Measurements from ENCODE around the gene PAK6.

Gene PAK6

DNA sequence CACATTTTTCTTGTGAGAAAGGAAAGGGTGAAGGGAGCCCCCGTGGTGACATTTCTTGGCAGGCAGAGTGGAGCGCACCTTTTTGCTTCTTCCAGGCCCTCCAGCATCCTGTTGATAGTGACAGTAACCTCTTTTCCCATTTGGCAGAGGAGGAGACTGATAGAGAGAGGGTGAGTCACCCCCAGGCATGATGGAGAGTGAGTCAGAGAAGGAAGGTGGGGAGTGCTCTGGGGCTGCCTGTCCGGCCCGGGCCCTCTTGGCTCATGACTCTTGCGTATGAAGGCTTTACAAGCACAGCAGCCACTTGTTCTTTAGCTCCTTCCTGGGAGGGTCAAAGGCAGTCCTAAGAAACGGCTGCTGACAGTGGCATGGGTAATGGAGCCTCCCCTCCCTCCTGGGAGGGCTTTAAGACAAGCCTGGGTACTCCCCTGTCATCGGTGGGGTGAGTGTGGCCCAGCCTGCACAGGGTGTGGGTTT is 28.0 kb downstream of the PAK6 start:
- no peak overlapping the region for H3K9ac ChIP-seq (ENCODE audit: low read depth in 1 of 2, low read length in 2 of 2)
- H3K4me3 ChIP-seq (ENCODE audit: low read depth in 1 of 2, low read length in 2 of 2), result no peak overlapping the region
- H3K36me3 ChIP-seq (ENCODE audit: control insufficient read depth in 1 of 2, insufficient read depth in 2 of 2, low read length in 2 of 2), result no peaks in the 10 kb centered on the region
- no peaks in the 10 kb centered on the region for H3K9me3 ChIP-seq (ENCODE audit: control insufficient read depth in 1 of 2, low read length in 2 of 2)
- no peak overlapping the region for H3K27ac ChIP-seq (ENCODE audit: low read depth, low read length)
- H3K4me1 ChIP-seq (ENCODE audit: control insufficient read depth in 1 of 2, insufficient read depth in 2 of 2, low read length in 2 of 2), result no peaks in the 10 kb centered on the region
- H3K27me3 ChIP-seq (ENCODE audit: control insufficient read depth in 1 of 2, insufficient read depth in 2 of 2, low read length in 2 of 2), result no peaks in the 10 kb centered on the region

DNA sequence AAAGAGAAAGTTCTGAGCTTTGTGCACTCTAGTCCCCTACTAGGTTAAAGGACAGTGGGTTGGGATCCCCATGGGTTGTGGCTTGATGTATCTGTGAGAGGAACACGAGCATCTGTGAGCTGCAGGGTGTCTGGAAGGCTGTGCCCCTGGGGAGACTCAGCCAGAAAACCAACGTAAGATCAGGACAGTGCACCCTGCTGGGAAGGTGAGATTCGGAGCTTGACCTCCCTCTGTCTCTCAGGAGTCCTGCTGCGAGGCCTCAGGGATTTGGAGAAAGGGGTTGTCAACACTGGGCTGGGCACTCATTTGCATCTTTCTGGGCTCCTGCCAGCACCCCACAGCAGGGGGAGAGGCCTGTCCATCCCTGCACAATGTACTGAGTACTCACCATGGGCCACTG is 28.8 kb downstream of the PAK6 start:
- Histone ChIP-seq H3K27ac (ENCODE audit: low read depth, low read length) (no peak overlapping the region), H3K9ac (ENCODE audit: low read depth in 1 of 2, low read length in 2 of 2) (no peak overlapping the region), H3K36me3 (ENCODE audit: control insufficient read depth in 1 of 2, insufficient read depth in 2 of 2, low read length in 2 of 2) (no peaks in the 10 kb centered on the region), H3K9me3 (ENCODE audit: control insufficient read depth in 1 of 2, low read length in 2 of 2) (no peaks in the 10 kb centered on the region), H3K4me1 (ENCODE audit: control insufficient read depth in 1 of 2, insufficient read depth in 2 of 2, low read length in 2 of 2) (no peaks in the 10 kb centered on the region), H3K27me3 (ENCODE audit: control insufficient read depth in 1 of 2, insufficient read depth in 2 of 2, low read length in 2 of 2) (no peaks in the 10 kb centered on the region), H3K4me3 (ENCODE audit: low read depth in 1 of 2, low read length in 2 of 2) (no peak overlapping the region)

DNA sequence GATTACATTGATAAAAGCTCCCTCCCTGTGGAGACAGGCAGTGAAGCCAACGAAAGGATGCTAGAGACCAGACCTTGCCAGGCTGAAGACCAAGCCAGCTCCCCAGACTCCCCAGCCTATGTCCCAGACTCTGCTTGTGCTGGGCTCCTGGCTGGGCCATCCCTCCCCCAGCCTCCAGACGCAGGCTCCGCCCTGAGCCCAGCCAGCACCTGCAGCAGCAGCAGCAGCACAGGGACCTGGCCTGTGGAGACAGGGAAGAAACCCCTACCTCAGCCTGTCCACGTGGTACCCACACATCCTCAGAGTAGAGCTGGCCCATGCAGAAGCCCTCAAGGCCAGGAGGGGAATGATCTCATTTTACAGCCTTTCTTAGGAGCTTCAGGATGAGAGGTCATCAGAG is 30.7 kb downstream of the PAK6 start:
- Histone ChIP-seq H3K27me3 (ENCODE audit: control insufficient read depth in 1 of 2, insufficient read depth in 2 of 2, low read length in 2 of 2) (no peaks in the 10 kb centered on the region), H3K36me3 (ENCODE audit: control insufficient read depth in 1 of 2, insufficient read depth in 2 of 2, low read length in 2 of 2) (no peaks in the 10 kb centered on the region)

DNA sequence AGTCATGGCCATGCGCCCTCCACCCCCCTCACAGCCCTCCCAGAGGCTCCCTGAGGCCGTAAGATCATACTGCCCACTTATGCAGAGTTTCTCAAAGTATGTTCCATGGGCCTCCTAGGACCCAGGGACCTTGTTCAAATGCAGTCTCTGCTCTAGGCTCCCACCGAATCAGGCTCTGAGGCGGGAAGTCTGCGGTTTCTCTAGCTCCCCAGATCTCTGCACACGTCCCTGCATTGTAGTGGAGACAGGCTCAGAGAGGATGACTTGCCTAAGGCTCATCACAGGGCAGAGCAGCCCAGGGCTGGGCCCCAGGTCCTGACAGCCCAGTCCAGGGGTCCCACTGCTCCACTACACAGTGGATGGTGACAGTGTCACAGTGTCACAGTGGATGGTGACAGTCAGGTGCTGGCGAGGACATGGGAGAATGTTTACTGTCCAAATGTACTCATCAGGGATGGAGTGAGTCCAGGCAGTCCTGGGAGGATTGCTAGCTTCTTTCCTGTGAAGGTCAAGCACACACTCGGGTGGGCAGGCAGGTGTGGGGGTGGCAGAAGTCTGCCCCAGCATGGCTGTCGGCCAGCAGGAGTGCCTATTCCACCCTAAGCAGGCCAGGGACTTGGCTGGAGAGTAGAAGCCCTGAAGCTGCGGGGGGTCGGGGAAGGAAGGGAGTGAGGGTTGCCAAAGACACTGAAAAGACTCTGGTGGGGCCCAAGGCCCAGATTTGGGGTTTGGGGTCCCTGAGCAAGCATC is 31.6 kb downstream of the PAK6 start:
- no peak overlapping the region for H3K9ac ChIP-seq (ENCODE audit: low read depth in 1 of 2, low read length in 2 of 2)
- H3K27ac ChIP-seq (ENCODE audit: low read depth, low read length), result no peak overlapping the region

More for the DNA sequence above, 30.7 kb downstream of the PAK6 start:
- Histone ChIP-seq H3K4me1 (ENCODE audit: control insufficient read depth in 1 of 2, insufficient read depth in 2 of 2, low read length in 2 of 2) (no peaks in the 10 kb centered on the region), H3K9me3 (ENCODE audit: control insufficient read depth in 1 of 2, low read length in 2 of 2) (no peaks in the 10 kb centered on the region), H3K27ac (ENCODE audit: low read depth, low read length) (no peak overlapping the region), H3K9ac (ENCODE audit: low read depth in 1 of 2, low read length in 2 of 2) (no peak overlapping the region), H3K4me3 (ENCODE audit: low read depth in 1 of 2, low read length in 2 of 2) (no peak overlapping the region)

DNA sequence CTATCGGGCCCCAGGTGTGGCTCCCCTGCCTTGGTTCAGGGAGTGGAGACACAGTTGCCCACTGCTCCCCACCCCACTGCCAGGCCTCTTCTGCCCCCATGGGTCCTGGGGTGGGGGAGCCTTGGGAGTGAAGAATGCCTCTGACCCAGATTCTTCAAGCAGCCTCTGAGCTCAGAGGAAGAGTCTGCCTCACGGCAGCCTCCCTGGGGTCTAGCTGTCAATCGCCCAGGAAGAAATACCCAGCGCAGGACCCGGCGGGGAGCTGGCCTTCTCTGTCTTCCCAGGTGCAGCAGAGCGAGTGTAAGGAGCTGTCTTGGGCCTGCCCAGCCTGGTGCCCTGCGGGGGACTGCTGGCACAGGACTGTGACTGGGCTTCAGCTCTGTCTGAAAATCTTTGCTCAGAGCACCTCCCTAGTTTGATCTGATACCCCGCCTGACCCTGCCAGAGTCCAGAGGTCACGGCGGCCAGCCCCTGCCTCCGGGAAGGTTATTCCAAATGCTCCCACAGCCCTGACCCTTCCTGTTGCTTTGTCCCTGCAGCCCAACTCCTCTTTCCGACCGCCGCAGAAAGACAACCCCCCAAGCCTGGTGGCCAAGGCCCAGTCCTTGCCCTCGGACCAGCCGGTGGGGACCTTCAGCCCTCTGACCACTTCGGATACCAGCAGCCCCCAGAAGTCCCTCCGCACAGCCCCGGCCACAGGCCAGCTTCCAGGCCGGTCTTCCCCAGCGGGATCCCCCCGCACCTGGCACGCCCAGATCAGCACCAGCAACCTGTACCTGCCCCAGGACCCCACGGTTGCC is 33.0 kb downstream of the PAK6 start:
- Histone ChIP-seq H3K27ac (ENCODE audit: low read depth, low read length) (no peak overlapping the region), H3K9ac (ENCODE audit: low read depth in 1 of 2, low read length in 2 of 2) (no peak overlapping the region), H3K36me3 (ENCODE audit: control insufficient read depth in 1 of 2, insufficient read depth in 2 of 2, low read length in 2 of 2) (no peaks in the 10 kb centered on the region), H3K4me1 (ENCODE audit: control insufficient read depth in 1 of 2, insufficient read depth in 2 of 2, low read length in 2 of 2) (no peaks in the 10 kb centered on the region), H3K27me3 (ENCODE audit: control insufficient read depth in 1 of 2, insufficient read depth in 2 of 2, low read length in 2 of 2) (no peaks in the 10 kb centered on the region), H3K4me3 (ENCODE audit: low read depth in 1 of 2, low read length in 2 of 2) (no peak overlapping the region), H3K9me3 (ENCODE audit: control insufficient read depth in 1 of 2, low read length in 2 of 2) (no peaks in the 10 kb centered on the region)

More for the DNA sequence above, 31.6 kb downstream of the PAK6 start:
- no peak overlapping the region for H3K4me3 ChIP-seq (ENCODE audit: low read depth in 1 of 2, low read length in 2 of 2)
- no peaks in the 10 kb centered on the region for H3K36me3 ChIP-seq (ENCODE audit: control insufficient read depth in 1 of 2, insufficient read depth in 2 of 2, low read length in 2 of 2)
- no peaks in the 10 kb centered on the region for H3K27me3 ChIP-seq (ENCODE audit: control insufficient read depth in 1 of 2, insufficient read depth in 2 of 2, low read length in 2 of 2)
- H3K9me3 ChIP-seq (ENCODE audit: control insufficient read depth in 1 of 2, low read length in 2 of 2), result no peaks in the 10 kb centered on the region
- no peaks in the 10 kb centered on the region for H3K4me1 ChIP-seq (ENCODE audit: control insufficient read depth in 1 of 2, insufficient read depth in 2 of 2, low read length in 2 of 2)

DNA sequence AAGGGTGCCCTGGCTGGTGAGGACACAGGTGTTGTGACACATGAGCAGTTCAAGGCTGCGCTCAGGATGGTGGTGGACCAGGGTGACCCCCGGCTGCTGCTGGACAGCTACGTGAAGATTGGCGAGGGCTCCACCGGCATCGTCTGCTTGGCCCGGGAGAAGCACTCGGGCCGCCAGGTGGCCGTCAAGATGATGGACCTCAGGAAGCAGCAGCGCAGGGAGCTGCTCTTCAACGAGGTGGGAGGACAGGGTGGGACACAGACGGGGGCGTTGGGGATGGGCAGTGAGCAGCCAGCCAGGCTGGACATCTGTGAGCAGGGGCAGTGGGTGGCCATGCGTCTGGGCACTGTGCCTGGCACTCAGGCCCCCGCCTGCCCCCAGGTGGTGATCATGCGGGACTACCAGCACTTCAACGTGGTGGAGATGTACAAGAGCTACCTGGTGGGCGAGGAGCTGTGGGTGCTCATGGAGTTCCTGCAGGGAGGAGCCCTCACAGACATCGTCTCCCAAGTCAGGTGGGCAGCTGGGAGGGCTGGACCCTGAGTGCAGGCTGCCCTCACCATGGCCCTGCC is 33.7 kb downstream of the PAK6 start:
- Histone ChIP-seq H3K4me3 (ENCODE audit: low read depth in 1 of 2, low read length in 2 of 2) (no peak overlapping the region), H3K36me3 (ENCODE audit: control insufficient read depth in 1 of 2, insufficient read depth in 2 of 2, low read length in 2 of 2) (no peaks in the 10 kb centered on the region), H3K27ac (ENCODE audit: low read depth, low read length) (no peak overlapping the region), H3K9ac (ENCODE audit: low read depth in 1 of 2, low read length in 2 of 2) (no peak overlapping the region), H3K4me1 (ENCODE audit: control insufficient read depth in 1 of 2, insufficient read depth in 2 of 2, low read length in 2 of 2) (no peaks in the 10 kb centered on the region), H3K27me3 (ENCODE audit: control insufficient read depth in 1 of 2, insufficient read depth in 2 of 2, low read length in 2 of 2) (peaks cover 0 to under 1% of the 10 kb centered on the region in 2 donors), H3K9me3 (ENCODE audit: control insufficient read depth in 1 of 2, low read length in 2 of 2) (no peaks in the 10 kb centered on the region)

DNA sequence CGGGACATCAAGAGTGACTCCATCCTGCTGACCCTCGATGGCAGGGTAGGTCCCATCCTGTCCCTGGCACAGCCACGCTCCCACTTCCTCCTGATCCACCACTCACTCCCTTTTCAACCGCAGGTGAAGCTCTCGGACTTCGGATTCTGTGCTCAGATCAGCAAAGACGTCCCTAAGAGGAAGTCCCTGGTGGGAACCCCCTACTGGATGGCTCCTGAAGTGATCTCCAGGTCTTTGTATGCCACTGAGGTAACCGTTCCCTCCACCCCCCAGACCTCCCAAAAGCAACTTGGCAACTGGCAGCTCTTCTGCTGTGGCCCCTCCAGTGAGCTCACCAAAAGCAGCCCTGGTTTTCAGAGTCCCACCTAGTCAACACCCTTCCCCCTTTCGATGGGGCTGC is 34.6 kb downstream of the PAK6 start:
- H3K4me3 ChIP-seq (ENCODE audit: low read depth in 1 of 2, low read length in 2 of 2), result no peak overlapping the region
- no peaks in the 10 kb centered on the region for H3K36me3 ChIP-seq (ENCODE audit: control insufficient read depth in 1 of 2, insufficient read depth in 2 of 2, low read length in 2 of 2)

DNA sequence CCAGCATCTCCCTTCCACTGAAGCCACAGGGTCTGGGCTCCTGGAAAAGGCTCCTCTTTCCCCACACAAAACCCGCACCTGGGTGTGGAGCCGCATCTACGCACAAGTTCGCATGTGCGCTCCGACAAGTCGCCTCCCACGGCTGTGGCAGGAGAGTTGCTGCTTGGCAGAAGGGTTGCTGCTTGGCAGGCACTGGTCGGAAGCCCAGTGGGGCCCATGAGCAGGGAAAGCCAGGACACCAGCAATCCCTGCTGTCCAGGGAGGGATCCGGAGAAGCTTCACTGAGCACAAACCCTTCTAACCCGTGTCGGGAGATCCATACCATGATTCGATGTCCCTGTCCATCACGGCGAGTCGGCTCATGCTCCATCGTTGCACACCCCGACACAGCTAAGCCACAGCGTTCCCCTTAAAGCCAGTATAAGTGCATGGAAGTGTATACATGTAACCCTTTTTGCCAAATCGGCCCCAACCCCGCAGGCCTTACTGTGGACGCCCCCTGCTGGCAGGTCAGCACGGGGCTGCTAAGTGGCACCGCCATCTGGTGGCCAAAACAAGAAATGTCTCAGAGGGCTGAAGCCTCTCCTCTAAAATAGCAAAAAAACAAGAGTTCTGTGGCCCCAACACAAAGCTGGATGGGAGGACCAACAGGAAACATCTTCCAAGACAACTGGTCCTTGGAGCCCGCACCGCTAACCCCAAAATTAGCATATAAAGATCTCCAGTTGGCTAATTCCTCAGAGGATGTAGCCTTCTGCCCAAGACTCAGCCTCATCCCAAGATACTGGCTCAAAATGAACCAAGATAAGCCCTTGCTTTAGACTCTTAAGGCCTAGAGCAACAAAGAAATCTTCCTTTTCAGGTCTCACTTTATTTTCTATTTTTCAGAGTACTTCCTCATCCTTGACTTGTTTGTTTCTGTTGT is 35.7 kb downstream of the PAK6 start:
- no peaks in the 10 kb centered on the region for H3K36me3 ChIP-seq (ENCODE audit: control insufficient read depth in 1 of 2, insufficient read depth in 2 of 2, low read length in 2 of 2)
- H3K4me1 ChIP-seq (ENCODE audit: control insufficient read depth in 1 of 2, insufficient read depth in 2 of 2, low read length in 2 of 2), result peaks cover 2 to 11% of the 10 kb centered on the region in 2 donors
- no peak overlapping the region for H3K4me3 ChIP-seq (ENCODE audit: low read depth in 1 of 2, low read length in 2 of 2)
- no peak overlapping the region for H3K9ac ChIP-seq (ENCODE audit: low read depth in 1 of 2, low read length in 2 of 2)
- no peak overlapping the region for H3K27ac ChIP-seq (ENCODE audit: low read depth, low read length)
- peaks cover 16% of the 10 kb centered on the region in 2 donors for H3K27me3 ChIP-seq (ENCODE audit: control insufficient read depth in 1 of 2, insufficient read depth in 2 of 2, low read length in 2 of 2)
- no peaks in the 10 kb centered on the region for H3K9me3 ChIP-seq (ENCODE audit: control insufficient read depth in 1 of 2, low read length in 2 of 2)

More for the DNA sequence above, 34.6 kb downstream of the PAK6 start:
- H3K27me3 ChIP-seq (ENCODE audit: control insufficient read depth in 1 of 2, insufficient read depth in 2 of 2, low read length in 2 of 2), result peaks cover 4 to 7% of the 10 kb centered on the region in 2 donors
- H3K9ac ChIP-seq (ENCODE audit: low read depth in 1 of 2, low read length in 2 of 2), result no peak overlapping the region
- H3K27ac ChIP-seq (ENCODE audit: low read depth, low read length), result no peak overlapping the region
- H3K9me3 ChIP-seq (ENCODE audit: control insufficient read depth in 1 of 2, low read length in 2 of 2), result no peaks in the 10 kb centered on the region
- H3K4me1 ChIP-seq (ENCODE audit: control insufficient read depth in 1 of 2, insufficient read depth in 2 of 2, low read length in 2 of 2), result peaks cover 0 to 5% of the 10 kb centered on the region in 2 donors

DNA sequence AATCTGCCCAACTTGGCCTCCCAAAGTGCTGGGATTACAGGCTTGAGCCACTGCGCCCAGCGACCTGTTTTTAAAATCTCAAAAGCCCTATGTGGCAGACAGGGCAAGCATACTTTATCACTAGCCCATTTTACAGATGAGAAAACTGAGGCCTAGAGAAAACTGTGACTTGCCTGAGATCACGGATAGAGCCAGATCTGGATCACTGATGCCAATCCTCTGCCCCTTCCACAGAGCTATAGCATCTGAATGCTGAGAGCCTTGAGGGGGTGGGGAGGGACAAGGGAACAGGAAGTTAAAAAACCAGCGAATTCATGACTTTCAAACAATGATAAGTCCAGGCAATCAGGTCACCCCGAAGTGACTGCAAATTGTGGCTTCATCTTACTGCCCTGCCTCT is 36.7 kb downstream of the PAK6 start:
- no peak overlapping the region for H3K27ac ChIP-seq (ENCODE audit: low read depth, low read length)
- peaks cover 22 to 25% of the 10 kb centered on the region in 2 donors for H3K27me3 ChIP-seq (ENCODE audit: control insufficient read depth in 1 of 2, insufficient read depth in 2 of 2, low read length in 2 of 2)
- peaks cover 4 to 11% of the 10 kb centered on the region in 2 donors for H3K4me1 ChIP-seq (ENCODE audit: control insufficient read depth in 1 of 2, insufficient read depth in 2 of 2, low read length in 2 of 2)
- H3K9ac ChIP-seq (ENCODE audit: low read depth in 1 of 2, low read length in 2 of 2), result no peak overlapping the region
- no peaks in the 10 kb centered on the region for H3K9me3 ChIP-seq (ENCODE audit: control insufficient read depth in 1 of 2, low read length in 2 of 2)
- H3K36me3 ChIP-seq (ENCODE audit: control insufficient read depth in 1 of 2, insufficient read depth in 2 of 2, low read length in 2 of 2), result no peaks in the 10 kb centered on the region
- H3K4me3 ChIP-seq (ENCODE audit: low read depth in 1 of 2, low read length in 2 of 2), result no peak overlapping the region

Measured in duodenal mucosa (tissue), 2 donors.